Fibroblast of the conjunctiva (primary cell): Measurements from ENCODE around the gene NRN1.

Source experiments
- DNase-seq: peaks from one replicate; pipeline ENCODE4 v3.0.0-alpha.2; 2010; ENCODE audit warnings: low read depth

Gene NRN1

GRCh38 chr6:6002005-6002847 is 4.5 kb downstream of the NRN1 start:
- DNase-seq, result no peak

- DNase-seq, result no peak
Observed at GRCh38 chr6:6001443-6001842, 5.3 kb downstream of the NRN1 start.

DNA sequence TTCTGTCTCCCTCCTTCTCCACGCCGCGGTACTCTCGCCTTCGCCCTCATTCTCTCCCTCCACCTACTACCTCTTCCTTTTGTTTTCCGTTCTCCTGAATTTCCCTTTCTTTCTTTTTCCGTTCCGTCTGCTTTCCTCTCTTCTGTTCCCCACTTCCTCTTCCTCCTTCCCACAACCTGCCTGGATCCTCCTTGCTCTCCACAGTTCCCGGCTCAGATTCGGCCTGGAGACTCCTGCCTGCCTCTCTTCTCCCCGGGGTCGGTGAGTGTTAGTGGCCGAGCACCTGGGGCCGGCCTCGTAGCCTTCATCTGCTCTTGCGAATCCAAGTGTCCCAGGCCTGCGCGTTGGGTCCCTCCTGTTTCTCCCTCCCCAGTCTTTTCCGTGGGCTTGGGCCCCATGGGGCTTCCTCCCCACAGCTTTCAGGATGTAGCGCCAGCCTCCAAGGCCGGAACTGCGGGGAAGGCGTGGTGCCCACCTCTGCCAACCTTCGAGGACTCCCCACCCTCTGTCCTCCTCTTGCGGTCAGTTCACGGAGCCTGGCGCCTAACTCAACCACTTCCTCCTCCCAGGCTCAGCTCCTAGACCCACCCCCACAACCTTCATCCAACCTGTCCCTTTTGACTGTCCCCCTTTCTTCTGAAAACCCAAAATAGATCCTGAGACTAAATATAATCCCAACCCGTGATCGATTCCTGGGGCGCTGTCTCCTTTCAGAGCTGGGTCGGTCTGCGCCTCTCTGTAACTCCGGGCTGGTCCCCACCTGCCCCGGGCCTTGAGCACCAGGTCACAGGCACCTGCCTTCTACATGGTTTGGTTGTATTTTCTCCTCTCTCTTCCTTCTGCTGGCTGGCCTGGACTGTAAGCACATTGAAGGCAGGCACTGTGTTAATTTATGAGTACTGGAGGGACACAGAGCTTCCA is 6.8 kb downstream of the NRN1 start:
- DNase-seq, result no peak

DNA sequence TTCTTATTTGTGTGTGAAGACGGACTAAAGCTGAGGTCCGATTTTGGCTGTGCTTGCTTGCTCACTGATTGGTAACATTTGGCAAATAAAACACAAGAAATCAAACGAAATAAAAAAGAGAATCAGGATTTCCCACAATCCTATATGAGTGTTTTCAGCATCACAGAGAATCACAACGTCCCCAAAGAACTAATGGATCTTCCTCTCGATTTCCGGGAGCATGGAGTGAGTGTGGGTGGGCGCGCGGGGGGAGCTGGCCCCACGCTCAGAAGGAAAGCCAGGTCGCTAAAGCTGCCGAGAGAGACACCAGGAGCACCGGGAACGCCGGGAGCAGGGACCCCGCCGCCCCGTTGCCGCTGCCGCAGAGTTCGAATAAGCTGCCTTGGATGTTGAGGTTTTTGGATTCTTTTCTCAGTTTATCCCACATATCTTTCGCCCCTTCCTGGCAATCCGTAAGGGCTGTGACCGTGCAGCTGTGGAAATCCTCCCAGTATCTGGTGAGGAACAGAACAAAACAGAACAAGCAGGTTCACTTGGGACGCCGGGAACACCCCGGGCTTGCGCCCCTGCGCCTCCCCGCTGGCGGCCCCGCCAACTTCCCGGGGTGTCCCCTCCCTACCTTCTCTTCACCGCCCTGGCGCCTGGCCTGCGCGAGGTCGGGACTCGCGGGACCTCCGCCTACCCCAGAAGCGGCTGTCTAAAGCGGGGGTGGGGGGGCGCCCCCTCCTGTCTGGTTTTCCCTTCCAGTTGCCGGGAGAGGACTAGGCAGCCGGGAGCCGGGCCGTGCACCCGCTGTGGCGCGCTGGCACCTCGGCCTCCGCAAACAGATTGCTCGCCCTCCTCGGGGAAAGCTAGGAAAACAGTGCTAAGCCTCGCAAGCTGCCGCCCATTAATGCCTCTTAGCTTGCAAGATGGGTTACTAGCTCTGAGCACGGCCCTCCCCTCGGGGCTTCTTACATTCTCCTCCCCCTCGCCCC is 7.7 kb downstream of the NRN1 start:
- DNase-seq, result no peak

- DNase-seq, result no peak
Observed at GRCh38 chr6:5998236-5998635, 8.5 kb downstream of the NRN1 start.

- no peak for DNase-seq
Observed at GRCh38 chr6:5997420-5997987, 9.2 kb downstream of the NRN1 start.

GRCh38 chr6:5996714-5997419 is 9.9 kb downstream of the NRN1 start:
- no peak for DNase-seq

- peak; percentile 21 for DNase-seq
Observed at GRCh38 chr6:5995949-5996713, 10.6 kb downstream of the NRN1 start.

GRCh38 chr6:5995658-5995948 is 11.1 kb downstream of the NRN1 start:
- no peak for DNase-seq

- DNase-seq, result no peak
Observed at GRCh38 chr6:5994999-5995657, 11.6 kb downstream of the NRN1 start.

- DNase-seq, result no peak
Observed at GRCh38 chr6:5994234-5994998, 12.3 kb downstream of the NRN1 start.

DNA sequence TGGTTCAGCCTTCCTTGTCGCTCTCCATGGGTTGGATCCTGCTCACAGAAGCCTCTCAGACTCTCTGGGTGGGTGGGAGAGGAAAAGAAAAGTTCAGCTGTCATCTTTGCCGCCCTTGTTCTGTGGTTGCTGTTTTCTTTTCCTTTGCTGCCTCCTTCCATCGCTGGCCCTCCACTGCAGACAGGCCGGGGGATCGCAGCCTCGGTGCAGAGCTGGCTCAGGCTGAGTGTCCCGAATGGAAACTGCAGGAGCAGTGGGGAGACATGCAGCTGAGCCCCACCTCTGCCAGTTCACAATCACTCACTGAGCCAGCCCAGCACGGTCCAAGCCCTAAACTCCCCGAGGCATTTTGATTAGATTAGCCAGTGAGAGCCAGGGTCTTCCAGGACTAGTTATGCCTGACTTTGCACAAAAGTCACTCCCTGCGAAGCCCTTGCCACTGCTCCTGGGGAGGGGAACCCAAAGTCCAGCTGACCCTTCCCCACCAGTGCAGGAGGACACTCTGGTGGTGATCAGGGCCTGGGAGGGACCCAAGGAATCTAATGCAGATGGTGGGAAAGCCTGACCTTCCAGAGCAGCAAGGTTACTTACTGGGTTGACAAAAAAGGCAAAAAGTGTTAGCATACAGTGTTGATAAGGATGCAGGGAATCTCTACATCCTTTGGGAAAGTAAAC is 14.0 kb downstream of the NRN1 start:
- DNase-seq, result no peak

DNA sequence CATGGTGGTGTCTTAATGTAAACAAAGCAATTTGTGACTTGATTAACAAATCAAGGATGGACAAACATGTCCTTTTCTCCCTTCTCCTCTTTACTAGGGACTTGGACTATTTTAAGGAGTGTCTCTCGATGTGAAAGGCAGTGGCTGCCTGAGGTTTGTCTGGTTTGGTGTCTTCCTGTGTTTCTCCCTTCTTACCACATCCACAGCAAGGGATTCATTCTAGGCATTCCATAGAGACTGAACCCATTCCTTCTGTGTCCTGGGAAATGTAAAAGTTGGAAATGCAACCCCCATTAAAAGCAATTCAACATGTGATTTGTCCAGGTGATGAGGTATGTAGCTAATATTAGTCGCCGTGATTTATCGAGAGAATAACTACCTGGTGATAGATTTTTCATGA is 15.9 kb downstream of the NRN1 start:
- DNase-seq, result no peak

DNA sequence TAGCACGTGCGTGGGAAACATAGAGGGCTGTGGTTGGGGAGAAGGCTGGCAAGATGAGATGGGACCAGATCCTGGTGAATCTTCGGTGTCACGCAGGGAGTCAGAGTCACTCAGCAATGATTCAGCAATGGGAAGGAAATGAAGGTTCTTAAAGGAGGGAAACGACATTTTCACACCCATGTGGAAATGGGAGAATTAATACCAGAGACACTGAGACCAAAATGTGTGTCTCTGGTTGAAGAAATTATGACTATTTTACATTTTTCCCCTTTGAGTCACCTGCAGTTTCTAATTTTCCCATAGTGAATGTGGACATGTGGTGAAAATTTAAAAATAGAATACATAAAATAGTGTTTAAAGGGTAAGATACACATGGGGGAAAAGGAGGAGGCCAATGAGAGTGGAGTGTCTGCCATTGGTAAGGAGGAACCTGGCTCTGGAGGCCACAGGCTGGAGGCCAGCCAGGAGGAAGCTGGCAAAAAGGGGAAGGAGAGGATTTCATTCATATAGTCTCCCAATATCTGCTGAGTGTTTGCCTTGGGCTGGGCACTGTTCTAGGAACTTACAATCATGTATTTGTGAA is 17.5 kb downstream of the NRN1 start:
- DNase-seq, result no peak

DNA sequence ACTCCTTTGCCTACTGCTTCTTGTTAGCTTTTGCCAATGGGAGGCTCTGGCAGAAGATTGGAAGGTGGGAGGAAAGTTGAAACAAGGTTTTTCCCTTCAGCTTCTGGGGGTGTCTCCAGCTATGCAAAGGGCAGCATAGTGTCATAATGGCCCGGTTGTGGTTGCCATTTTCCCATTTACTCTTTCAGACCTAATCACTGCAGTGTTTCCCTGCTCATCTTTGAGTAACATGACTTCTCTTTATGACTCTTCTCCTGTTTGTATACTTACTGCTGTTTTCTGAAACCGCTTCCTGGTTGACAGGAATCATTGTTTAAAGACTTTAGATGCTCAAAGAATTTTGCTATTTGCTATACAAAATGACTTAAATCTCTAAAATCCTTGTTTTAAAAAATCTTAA is 19.9 kb downstream of the NRN1 start:
- DNase-seq, result no peak

GRCh38 chr6:5984150-5985089 is 22.3 kb downstream of the NRN1 start:
- DNase-seq, result no peak
